HepG2 (cell line): ENCODE results near the gene TRPC6. TPM values are rescaled to one million over a fixed set of nuclear protein-coding genes. Genes with fewer than 3 reads are reported as not detected.

Source experiments
- ATAC-seq: fragments of 200-7000 bp; cut with Tn5 transposase; 3 replicates; pipeline ENCODE4 v1.9.1; 2020; ENCODE audit warnings: mild to moderate bottlenecking, moderate library complexity
- BruUV-seq: library from RNA; stranded (reverse); fragments of 400-500 nt; replicated peaks from 2 replicates; lab custom pipeline; 2021; lab: Mats Ljungman, UMichigan
- CTCF ChIA-PET: fragments of 300-600 bp; formaldehyde crosslinking; extraction: SDS; loops from one replicate; lab custom pipeline; 2021; ENCODE audit warnings: low total read pairs, inconsistent platforms, low intra/inter-chr PET ratio; lab: Yijun Ruan, JAX
- POLR2A ChIA-PET: fragments of 350-600 bp; sonication (Branson Sonifier 250); formaldehyde crosslinking; loops from one replicate; lab custom pipeline; 2020; ENCODE audit warnings: antibody characterized with exemption, inconsistent platforms; lab: Yijun Ruan, JAX
- DNase-seq: peaks from one replicate; pipeline ENCODE4 v3.0.0-alpha.2; 2015; ENCODE audit warnings: low spot score
- FAIRE-seq: peaks from 3 replicates; lab custom pipeline; 2011; peaks lifted over from hg19 to GRCh38; lab: Jason Lieb, UNC
- H2AFZ ChIP-seq: one replicate; pipeline ENCODE4 v1.6.1; 2011; ENCODE audit warnings: low read length, inconsistent platforms
- H3K27ac ChIP-seq: fragments of 300-600 bp; 3 replicates; pipeline ENCODE4 v1.8.0; 2011; ENCODE audit warnings: mixed run types, mild to moderate bottlenecking, mixed read lengths, low read length, inconsistent platforms; ENCODE audit not compliant: insufficient read depth; ENCODE audit errors: extremely low read length
- H3K27me3 ChIP-seq, 2 experiments: fragments of 200-600 bp in 1 of 2; 2 replicates in 1 of 2; 3 replicates in 1 of 2; pipeline versions ENCODE4 v1.6.0 to v1.8.0; 2011; ENCODE audit warnings: low read length in 2 of 2, mild to moderate bottlenecking in 2 of 2, moderate library complexity in 2 of 2, inconsistent platforms in 1 of 2; ENCODE audit not compliant: insufficient read depth in 2 of 2, control insufficient read depth in 1 of 2
- H3K36me3 ChIP-seq, 2 experiments: fragments of 200-600 bp in 1 of 2; replicated peaks in 1 of 2; 2 replicates in 1 of 2; 3 replicates in 1 of 2; pipeline versions ENCODE4 v1.5.1 to v1.8.0; 2011; ENCODE audit warnings: low read length in 2 of 2, inconsistent platforms in 1 of 2; ENCODE audit not compliant: insufficient read depth in 2 of 2, control insufficient read depth in 1 of 2
- H3K4me1 ChIP-seq: 2 replicates; pipeline ENCODE4 v1.5.1; 2012; ENCODE audit warnings: low read length, inconsistent platforms; ENCODE audit not compliant: insufficient read depth
- H3K4me2 ChIP-seq: 2 replicates; pipeline ENCODE4 v1.6.0; 2011; ENCODE audit warnings: low read depth, low read length, inconsistent platforms
- H3K4me3 ChIP-seq, 3 experiments: fragments of 200-600 bp in 1 of 3; sonication (generic), shearing (Covaris generic) in 1 of 3; replicated peaks in 1 of 3; 2 replicates each; pipeline ENCODE4 v1.5.1; 2011 to 2016; ENCODE audit warnings: low read length in 3 of 3, inconsistent platforms in 2 of 3, low read depth in 2 of 3, mild to moderate bottlenecking in 2 of 3, control low read depth in 1 of 3, mixed read lengths in 1 of 3; ENCODE audit not compliant: insufficient read depth in 1 of 3
- H3K79me2 ChIP-seq: one replicate; pipeline ENCODE4 v1.6.1; 2011; ENCODE audit warnings: low read length, inconsistent platforms; ENCODE audit not compliant: insufficient read depth
- H3K9ac ChIP-seq: 2 replicates; pipeline ENCODE4 v1.6.0; 2011; ENCODE audit warnings: mild to moderate bottlenecking, low read depth, low read length, inconsistent platforms; ENCODE audit not compliant: insufficient read depth
- H3K9me3 ChIP-seq: 2 replicates; pipeline ENCODE4 v1.5.1; 2012; ENCODE audit warnings: mild to moderate bottlenecking, low read length
- H4K20me1 ChIP-seq: 2 replicates; pipeline ENCODE4 v1.6.0; 2011; ENCODE audit warnings: inconsistent platforms, mild to moderate bottlenecking, low read length, moderate library complexity; ENCODE audit not compliant: insufficient read depth
- CREM ChIP-seq, 2 experiments: sonication (generic) in 1 of 2; formaldehyde crosslinking in 1 of 2; IDR thresholded peaks; 2 replicates each; pipeline versions ENCODE4 v1.4.0 to v1.6.1; 2016 to 2020; ENCODE audit warnings: antibody characterized with exemption in 1 of 2, mild to moderate bottlenecking in 1 of 2, missing genetic modification reagents in 1 of 2
- FOXA1 ChIP-seq, 2 experiments: fragments of 450-650 bp in 1 of 2; sonication (generic) in 1 of 2; formaldehyde crosslinking in 1 of 2; IDR thresholded peaks; 2 replicates each; pipeline versions ENCODE4 v1.4.0 to v1.6.1; 2016 to 2020; ENCODE audit warnings: missing genetic modification reagents in 1 of 2
- HNRNPK ChIP-seq: fragments of 200-400 bp; formaldehyde crosslinking; IDR thresholded peaks from 2 replicates; pipeline ENCODE4 v1.6.1; 2018; ENCODE audit warnings: low read length, low read depth, moderate library complexity, mild to moderate bottlenecking; ENCODE audit not compliant: poor library complexity, severe bottlenecking
- MEIS2 ChIP-seq: sonication (generic); formaldehyde crosslinking; IDR thresholded peaks from 2 replicates; pipeline ENCODE4 v1.9.0; 2021; ENCODE audit warnings: mild to moderate bottlenecking, missing genetic modification reagents
- NFRKB ChIP-seq: fragments of 450-650 bp; IDR thresholded peaks from 2 replicates; pipeline ENCODE4 v1.6.1; 2017
- SIN3A ChIP-seq: IDR thresholded peaks from 2 replicates; pipeline ENCODE4 v1.6.1; 2011; ENCODE audit warnings: low read depth, mild to moderate bottlenecking, control low read depth, low read length, borderline replicate concordance
- THAP9 ChIP-seq: sonication (generic); formaldehyde crosslinking; IDR thresholded peaks from 2 replicates; pipeline ENCODE4; 2020; ENCODE audit warnings: missing genetic modification reagents, mild to moderate bottlenecking, borderline replicate concordance
- YEATS4 ChIP-seq: sonication (generic); formaldehyde crosslinking; IDR thresholded peaks from 2 replicates; pipeline ENCODE4 v1.4.0; 2020; ENCODE audit warnings: missing genetic modification reagents, borderline replicate concordance
- YY1 ChIP-seq: IDR thresholded peaks from 2 replicates; pipeline ENCODE4 v1.6.1; 2011; ENCODE audit warnings: low read length, low read depth, moderate library complexity, mild to moderate bottlenecking; ENCODE audit not compliant: insufficient read depth, insufficient replicate concordance
- ZBTB38 ChIP-seq: sonication (generic); formaldehyde crosslinking; IDR thresholded peaks from 2 replicates; pipeline ENCODE4 v1.5.1; 2020; ENCODE audit warnings: mild to moderate bottlenecking, missing genetic modification reagents
- ZNF275 ChIP-seq: sonication (generic); formaldehyde crosslinking; IDR thresholded peaks from 2 replicates; pipeline ENCODE4 v1.8.0; 2022; ENCODE audit warnings: missing genetic modification reagents, mild to moderate bottlenecking, inconsistent platforms, borderline replicate concordance
- ZNF629 ChIP-seq: sonication (generic); formaldehyde crosslinking; conservative IDR thresholded peaks from 2 replicates; pipeline ENCODE4 v1.5.0; 2020; ENCODE audit warnings: missing genetic modification reagents
- ZNF674 ChIP-seq: sonication (generic); formaldehyde crosslinking; IDR thresholded peaks from 2 replicates; pipeline ENCODE4 v1.5.0; 2020; ENCODE audit warnings: low read depth, mild to moderate bottlenecking, missing genetic modification reagents
- WGBS: methylation state at CpG from one replicate; pipeline ENCODE4 v1.1.6; 2017; ENCODE audit warnings: low lambda C conversion rate; 5-methylcytosine and 5-hydroxymethylcytosine counted together
- in situ Hi-C: cut with HindIII; loops from 2 replicates; pipeline ENCODE4 v1.10.0; 2017; ENCODE audit warnings: low pct_unique_long_range_greater_than_20kb; ENCODE audit not compliant: extremely low pct_ligation_motif_present
- intact Hi-C: fragments of 100-400 bp; cut with micrococcal nuclease; formaldehyde crosslinking; loops from one replicate; pipeline ENCODE4 v1.10.0; 2022; ENCODE audit not compliant: unreplicated experiment
- polyA plus RNA-seq, 8 experiments: library from polyadenylated mRNA; depleted of rRNA in 3 of 8; stranded (reverse) in 7 of 8; unstranded in 1 of 8; fragments of >200 nt; fragmentation: Illumina TruSeq in 4 of 8; extraction: Trizol in 4 of 8; gene quantifications; 2 replicates each; pipeline versions ENCODE4 v1.2.1 to v1.2.3, GENCODE V29; 2011 to 2016; ENCODE audit warnings: low read depth in 4 of 8, missing spikeins in 1 of 8, mixed read lengths in 1 of 8; ENCODE audit not compliant: insufficient read depth in 1 of 8
- total RNA-seq, 5 experiments: library from RNA; depleted of rRNA; stranded (reverse); fragments of >200 nt; fragmentation: Illumina TruSeq; extraction: Trizol; gene quantifications; 2 replicates each; pipeline ENCODE4 v1.2.3, GENCODE V29; 2016; ENCODE audit warnings: low read depth in 1 of 5
- TF ChIP-seq, protein P1 (sequence below): IDR thresholded peaks from 2 replicates; pipeline ENCODE4 v1.6.1; 2016; ENCODE audit warnings: low read depth, missing genetic modification reagents, missing compliant biosample characterization

Gene TRPC6
- total and polyA plus RNA-seq, 2 of the 13 experiments (the other 11 are each of a cell fraction or from before 2014, with no cell fraction given), result not detected

- no peak overlapping the region for H3K9ac ChIP-seq
- TF ChIP-seq ZNF629 (CRISPR knock-in tag) (no peak), FOXA1 (IDR thresholded peaks at IDR 0.05) (no peak), FOXA1 (CRISPR knock-in tag; IDR thresholded peaks at IDR 0.05) (no peak), ZNF674 (CRISPR knock-in tag) (no peak), HNRNPK (no peak), NFRKB (no peak), THAP9 (CRISPR knock-in tag) (no peak), YEATS4 (CRISPR knock-in tag) (no peak), ZBTB38 (CRISPR knock-in tag) (no peak), CREM (IDR thresholded peaks at IDR 0.05) (no peak), CREM (CRISPR knock-in tag; IDR thresholded peaks at IDR 0.05) (no peak), MEIS2 (no peak), SIN3A (no peak), YY1 (no peak), ZNF275 (CRISPR knock-in tag) (no peak)
- TF ChIP-seq, protein P1, sequence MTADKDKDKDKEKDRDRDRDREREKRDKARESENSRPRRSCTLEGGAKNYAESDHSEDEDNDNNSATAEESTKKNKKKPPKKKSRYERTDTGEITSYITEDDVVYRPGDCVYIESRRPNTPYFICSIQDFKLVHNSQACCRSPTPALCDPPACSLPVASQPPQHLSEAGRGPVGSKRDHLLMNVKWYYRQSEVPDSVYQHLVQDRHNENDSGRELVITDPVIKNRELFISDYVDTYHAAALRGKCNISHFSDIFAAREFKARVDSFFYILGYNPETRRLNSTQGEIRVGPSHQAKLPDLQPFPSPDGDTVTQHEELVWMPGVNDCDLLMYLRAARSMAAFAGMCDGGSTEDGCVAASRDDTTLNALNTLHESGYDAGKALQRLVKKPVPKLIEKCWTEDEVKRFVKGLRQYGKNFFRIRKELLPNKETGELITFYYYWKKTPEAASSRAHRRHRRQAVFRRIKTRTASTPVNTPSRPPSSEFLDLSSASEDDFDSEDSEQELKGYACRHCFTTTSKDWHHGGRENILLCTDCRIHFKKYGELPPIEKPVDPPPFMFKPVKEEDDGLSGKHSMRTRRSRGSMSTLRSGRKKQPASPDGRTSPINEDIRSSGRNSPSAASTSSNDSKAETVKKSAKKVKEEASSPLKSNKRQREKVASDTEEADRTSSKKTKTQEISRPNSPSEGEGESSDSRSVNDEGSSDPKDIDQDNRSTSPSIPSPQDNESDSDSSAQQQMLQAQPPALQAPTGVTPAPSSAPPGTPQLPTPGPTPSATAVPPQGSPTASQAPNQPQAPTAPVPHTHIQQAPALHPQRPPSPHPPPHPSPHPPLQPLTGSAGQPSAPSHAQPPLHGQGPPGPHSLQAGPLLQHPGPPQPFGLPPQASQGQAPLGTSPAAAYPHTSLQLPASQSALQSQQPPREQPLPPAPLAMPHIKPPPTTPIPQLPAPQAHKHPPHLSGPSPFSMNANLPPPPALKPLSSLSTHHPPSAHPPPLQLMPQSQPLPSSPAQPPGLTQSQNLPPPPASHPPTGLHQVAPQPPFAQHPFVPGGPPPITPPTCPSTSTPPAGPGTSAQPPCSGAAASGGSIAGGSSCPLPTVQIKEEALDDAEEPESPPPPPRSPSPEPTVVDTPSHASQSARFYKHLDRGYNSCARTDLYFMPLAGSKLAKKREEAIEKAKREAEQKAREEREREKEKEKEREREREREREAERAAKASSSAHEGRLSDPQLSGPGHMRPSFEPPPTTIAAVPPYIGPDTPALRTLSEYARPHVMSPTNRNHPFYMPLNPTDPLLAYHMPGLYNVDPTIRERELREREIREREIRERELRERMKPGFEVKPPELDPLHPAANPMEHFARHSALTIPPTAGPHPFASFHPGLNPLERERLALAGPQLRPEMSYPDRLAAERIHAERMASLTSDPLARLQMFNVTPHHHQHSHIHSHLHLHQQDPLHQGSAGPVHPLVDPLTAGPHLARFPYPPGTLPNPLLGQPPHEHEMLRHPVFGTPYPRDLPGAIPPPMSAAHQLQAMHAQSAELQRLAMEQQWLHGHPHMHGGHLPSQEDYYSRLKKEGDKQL (CRISPR knock-in tag), result no peak
- H3K4me3 ChIP-seq, result no peak overlapping the region
- ATAC-seq (no peak), FAIRE-seq (no peak), DNase-seq (no peak)
- no peaks in the 10 kb centered on the region for H3K9me3 ChIP-seq
- no TSS peak for BruUV-seq
- POLR2A ChIA-PET, result no interaction called here
- no peak overlapping the region for H3K27ac ChIP-seq
- no peaks in the 10 kb centered on the region for H3K36me3 ChIP-seq
- H3K79me2 ChIP-seq, result no peaks in the 10 kb centered on the region
- CTCF ChIA-PET, result no interaction called here
- intact Hi-C loops, result no loop called here
- H3K4me1 ChIP-seq, result no peaks in the 10 kb centered on the region
- no peaks in the 10 kb centered on the region for H4K20me1 ChIP-seq
- WGBS, result 28% methylated on average over 5 of the region's 5 CpGs
- no peak overlapping the region for H3K4me2 ChIP-seq
- in situ Hi-C loops, result no loop called here
- H3K27me3 ChIP-seq, result no peaks in the 10 kb centered on the region
- H2AFZ ChIP-seq, result no peak overlapping the region
Measured at GRCh38 chr11:101497291-101497690, 86.5 kb downstream of the TRPC6 start.
